ENCODE data around the gene WSCD1.

DNA sequence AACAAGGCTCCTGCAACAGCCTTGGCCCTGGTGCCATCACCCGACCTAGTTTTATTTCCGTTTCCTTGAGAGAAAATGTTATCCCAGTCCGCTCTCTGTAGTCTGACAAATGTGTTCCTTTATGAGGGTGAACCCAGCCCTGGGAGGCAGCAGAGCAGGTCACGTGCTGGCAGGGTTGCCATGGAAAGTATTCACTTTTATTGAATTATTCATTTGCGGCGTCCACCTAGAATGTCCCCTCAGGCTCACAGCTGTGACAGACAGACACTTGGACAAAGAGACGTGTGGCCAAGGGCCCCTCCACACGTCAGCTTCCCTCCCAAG, 90.0 kb downstream of the WSCD1 start:
- TF ChIP-seq, protein P1, sequence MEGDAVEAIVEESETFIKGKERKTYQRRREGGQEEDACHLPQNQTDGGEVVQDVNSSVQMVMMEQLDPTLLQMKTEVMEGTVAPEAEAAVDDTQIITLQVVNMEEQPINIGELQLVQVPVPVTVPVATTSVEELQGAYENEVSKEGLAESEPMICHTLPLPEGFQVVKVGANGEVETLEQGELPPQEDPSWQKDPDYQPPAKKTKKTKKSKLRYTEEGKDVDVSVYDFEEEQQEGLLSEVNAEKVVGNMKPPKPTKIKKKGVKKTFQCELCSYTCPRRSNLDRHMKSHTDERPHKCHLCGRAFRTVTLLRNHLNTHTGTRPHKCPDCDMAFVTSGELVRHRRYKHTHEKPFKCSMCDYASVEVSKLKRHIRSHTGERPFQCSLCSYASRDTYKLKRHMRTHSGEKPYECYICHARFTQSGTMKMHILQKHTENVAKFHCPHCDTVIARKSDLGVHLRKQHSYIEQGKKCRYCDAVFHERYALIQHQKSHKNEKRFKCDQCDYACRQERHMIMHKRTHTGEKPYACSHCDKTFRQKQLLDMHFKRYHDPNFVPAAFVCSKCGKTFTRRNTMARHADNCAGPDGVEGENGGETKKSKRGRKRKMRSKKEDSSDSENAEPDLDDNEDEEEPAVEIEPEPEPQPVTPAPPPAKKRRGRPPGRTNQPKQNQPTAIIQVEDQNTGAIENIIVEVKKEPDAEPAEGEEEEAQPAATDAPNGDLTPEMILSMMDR (IDR thresholded peaks at IDR 0.05) = no peak
- no peak for TF ChIP-seq POLR2AphosphoS5 (IDR thresholded peaks at IDR 0.05)
